ENCODE results near the gene GALNT2. TPM values are rescaled to one million over a fixed set of nuclear protein-coding genes. Genes with fewer than 3 reads are reported as not detected.

Gene GALNT2
- total and polyA plus RNA-seq, 2 of the 13 experiments (the other 11 are each of a cell fraction or from before 2014, with no cell fraction given), result 39.3 to 39.6 TPM

DNA sequence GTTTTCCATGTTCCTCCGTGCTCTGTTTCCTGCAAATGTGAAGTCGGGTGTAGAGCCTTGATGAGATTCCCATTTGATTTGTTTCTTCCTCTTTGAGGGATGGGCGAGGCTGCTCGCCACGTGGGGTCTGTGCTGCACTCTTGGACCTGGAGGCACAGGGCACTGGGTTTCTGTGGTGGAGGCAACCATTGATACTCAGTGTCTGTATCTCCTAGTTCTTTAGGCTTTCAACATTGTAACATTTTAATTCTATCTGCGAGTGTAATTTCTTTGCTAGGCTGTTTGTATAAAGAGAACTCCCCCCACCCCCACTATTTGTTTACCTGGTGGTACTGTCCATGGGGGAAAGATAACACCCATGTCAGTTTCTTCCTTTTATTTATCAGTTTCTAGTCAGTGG is 52.3 kb downstream of the GALNT2 start (continued):
- TF ChIP-seq EEA1 (CRISPR knock-in tag; IDR thresholded peaks at IDR 0.05; ENCODE audit: borderline replicate concordance), result no peak
- TF ChIP-seq GATA4 (IDR thresholded peaks at IDR 0.05; ENCODE audit: borderline replicate concordance, low read depth), result no peak
- TF ChIP-seq, protein P1, sequence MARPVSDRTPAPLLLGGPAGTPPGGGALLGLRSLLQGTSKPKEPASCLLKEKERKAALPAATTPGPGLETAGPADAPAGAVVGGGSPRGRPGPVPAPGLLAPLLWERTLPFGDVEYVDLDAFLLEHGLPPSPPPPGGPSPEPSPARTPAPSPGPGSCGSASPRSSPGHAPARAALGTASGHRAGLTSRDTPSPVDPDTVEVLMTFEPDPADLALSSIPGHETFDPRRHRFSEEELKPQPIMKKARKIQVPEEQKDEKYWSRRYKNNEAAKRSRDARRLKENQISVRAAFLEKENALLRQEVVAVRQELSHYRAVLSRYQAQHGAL (CRISPR knock-in tag; IDR thresholded peaks at IDR 0.05; ENCODE audit: not compliant biosample characterization), result no peak
- TF ChIP-seq ZNF629 (CRISPR knock-in tag; conservative IDR thresholded peaks at IDR 0.05), result no peak
- TF ChIP-seq, protein P2, sequence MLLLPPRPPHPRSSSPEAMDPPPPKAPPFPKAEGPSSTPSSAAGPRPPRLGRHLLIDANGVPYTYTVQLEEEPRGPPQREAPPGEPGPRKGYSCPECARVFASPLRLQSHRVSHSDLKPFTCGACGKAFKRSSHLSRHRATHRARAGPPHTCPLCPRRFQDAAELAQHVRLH (CRISPR knock-in tag; IDR thresholded peaks at IDR 0.05; ENCODE audit: borderline replicate concordance, low read depth), result no peak

DNA sequence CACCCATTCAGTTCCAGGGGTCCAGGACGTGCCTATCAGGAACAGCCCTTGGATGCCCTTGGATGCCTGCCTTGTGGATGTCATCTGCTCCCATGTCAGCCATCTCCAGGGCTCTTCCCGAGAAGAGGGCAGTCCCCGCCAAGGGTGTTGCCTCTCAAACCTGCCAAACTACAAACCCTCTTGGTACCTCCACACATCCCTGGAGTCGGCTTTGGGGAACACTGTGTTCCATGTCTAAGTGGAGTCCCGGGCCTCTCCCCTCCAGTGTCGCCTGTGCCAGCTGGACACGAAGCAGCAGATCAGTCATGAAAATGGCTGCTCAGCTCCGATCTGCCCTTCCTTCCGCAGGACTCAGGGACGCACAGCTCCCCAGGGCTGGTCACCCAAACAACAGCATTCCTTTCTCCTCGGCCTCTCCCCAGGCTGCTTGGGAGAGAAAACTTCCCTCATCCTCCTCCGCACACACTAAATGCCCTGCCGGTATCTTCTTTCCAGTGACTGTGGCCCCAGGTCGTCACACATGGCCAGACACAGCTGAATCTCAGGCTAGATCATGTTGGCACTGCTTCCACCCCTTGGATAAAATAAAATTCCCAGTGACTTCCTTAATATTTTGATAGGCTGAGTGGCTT is 53.4 kb downstream of the GALNT2 start:
- ATAC-seq (peak; percentile 15; the same call in 1 of the 3 replicates), FAIRE-seq (no peak), DNase-seq (ENCODE audit: low spot score) (no peak)
- intact Hi-C loops (cut with micrococcal nuclease; ENCODE audit: unreplicated experiment), result loop anchor here (2.0 to 5.0 kb wide), 2 partner anchors 38 to 53 kb away; partner anchors contain the start of gene GALNT2
- Histone ChIP-seq H3K9ac (ENCODE audit: insufficient read depth, low read depth, low read length) (no peak overlapping the region), H3K4me1 (ENCODE audit: insufficient read depth, low read length) (peaks cover 46% of the 10 kb centered on the region), H3K36me3 (replicated peaks in 1 of 2; ENCODE audit: control insufficient read depth in 1 of 2, insufficient read depth in 2 of 2, low read length in 2 of 2) (no peaks in the 10 kb centered on the region), H3K9me3 (ENCODE audit: low read length) (no peaks in the 10 kb centered on the region), H3K27me3 (ENCODE audit: control insufficient read depth in 1 of 2, insufficient read depth in 2 of 2, low read length in 2 of 2) (no peaks in the 10 kb centered on the region), H3K4me2 (ENCODE audit: low read depth, low read length) (no peak overlapping the region), H3K27ac (ENCODE audit: extremely low read length, insufficient read depth, low read length) (no peak overlapping the region), H2AFZ (ENCODE audit: low read length) (no peak overlapping the region), H4K20me1 (ENCODE audit: insufficient read depth, low read length) (no peaks in the 10 kb centered on the region), H3K4me3 (replicated peaks in 1 of 3; ENCODE audit: insufficient read depth in 1 of 3, low read depth in 2 of 3, low read length in 3 of 3) (no peak overlapping the region), H3K79me2 (ENCODE audit: insufficient read depth, low read length) (peaks cover 50% of the 10 kb centered on the region)
- ChIA-PET POLR2A (no interaction called here), CTCF (ENCODE audit: low intra/inter-chr PET ratio, low total read pairs) (no interaction called here)
- no TSS peak for BruUV-seq (replicated peaks)
- whole genome bisulfite sequencing (ENCODE audit: low lambda C conversion rate), result 94% methylated on average over 8 of the region's 14 CpGs
- 0 out of 2 replicates have a peak, but pooled peaks have one; percentile 19 for TF ChIP-seq PHF20 (CRISPR knock-in tag; IDR thresholded peaks at IDR 0.05)
- 0 out of 2 replicates have a peak, but pooled peaks have one; percentile 12 for TF ChIP-seq SMAD1 (CRISPR knock-in tag; IDR thresholded peaks at IDR 0.05; ENCODE audit: borderline replicate concordance, low read depth)
- no peak for TF ChIP-seq DPF2 (CRISPR knock-in tag; IDR thresholded peaks at IDR 0.05; ENCODE audit: borderline replicate concordance, low read depth)
- TF ChIP-seq ZNF546 (CRISPR knock-in tag; conservative IDR thresholded peaks at IDR 0.05), result no peak
- TF ChIP-seq, protein P3, sequence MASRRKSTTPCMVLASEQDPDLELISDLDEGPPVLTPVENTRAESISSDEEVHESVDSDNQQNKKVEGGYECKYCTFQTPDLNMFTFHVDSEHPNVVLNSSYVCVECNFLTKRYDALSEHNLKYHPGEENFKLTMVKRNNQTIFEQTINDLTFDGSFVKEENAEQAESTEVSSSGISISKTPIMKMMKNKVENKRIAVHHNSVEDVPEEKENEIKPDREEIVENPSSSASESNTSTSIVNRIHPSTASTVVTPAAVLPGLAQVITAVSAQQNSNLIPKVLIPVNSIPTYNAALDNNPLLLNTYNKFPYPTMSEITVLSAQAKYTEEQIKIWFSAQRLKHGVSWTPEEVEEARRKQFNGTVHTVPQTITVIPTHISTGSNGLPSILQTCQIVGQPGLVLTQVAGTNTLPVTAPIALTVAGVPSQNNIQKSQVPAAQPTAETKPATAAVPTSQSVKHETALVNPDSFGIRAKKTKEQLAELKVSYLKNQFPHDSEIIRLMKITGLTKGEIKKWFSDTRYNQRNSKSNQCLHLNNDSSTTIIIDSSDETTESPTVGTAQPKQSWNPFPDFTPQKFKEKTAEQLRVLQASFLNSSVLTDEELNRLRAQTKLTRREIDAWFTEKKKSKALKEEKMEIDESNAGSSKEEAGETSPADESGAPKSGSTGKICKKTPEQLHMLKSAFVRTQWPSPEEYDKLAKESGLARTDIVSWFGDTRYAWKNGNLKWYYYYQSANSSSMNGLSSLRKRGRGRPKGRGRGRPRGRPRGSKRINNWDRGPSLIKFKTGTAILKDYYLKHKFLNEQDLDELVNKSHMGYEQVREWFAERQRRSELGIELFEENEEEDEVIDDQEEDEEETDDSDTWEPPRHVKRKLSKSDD (CRISPR knock-in tag; IDR thresholded peaks at IDR 0.05; ENCODE audit: low read depth), result no peak
- no peak for TF ChIP-seq GATA4 (IDR thresholded peaks at IDR 0.05; ENCODE audit: borderline replicate concordance, low read depth)
- TF ChIP-seq TEAD3 (CRISPR knock-in tag; optimal IDR thresholded peaks at IDR 0.05; ENCODE audit: borderline replicate concordance), result no peak
- TF ChIP-seq, protein P4, sequence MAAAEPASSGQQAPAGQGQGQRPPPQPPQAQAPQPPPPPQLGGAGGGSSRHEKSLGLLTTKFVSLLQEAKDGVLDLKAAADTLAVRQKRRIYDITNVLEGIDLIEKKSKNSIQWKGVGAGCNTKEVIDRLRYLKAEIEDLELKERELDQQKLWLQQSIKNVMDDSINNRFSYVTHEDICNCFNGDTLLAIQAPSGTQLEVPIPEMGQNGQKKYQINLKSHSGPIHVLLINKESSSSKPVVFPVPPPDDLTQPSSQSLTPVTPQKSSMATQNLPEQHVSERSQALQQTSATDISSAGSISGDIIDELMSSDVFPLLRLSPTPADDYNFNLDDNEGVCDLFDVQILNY (CRISPR knock-in tag; conservative IDR thresholded peaks at IDR 0.05), result no peak
- TF ChIP-seq ZNF556 (CRISPR knock-in tag; IDR thresholded peaks at IDR 0.05; ENCODE audit: borderline replicate concordance), result no peak
- TF ChIP-seq, protein P2 (CRISPR knock-in tag; IDR thresholded peaks at IDR 0.05; ENCODE audit: borderline replicate concordance, low read depth), result no peak
- TF ChIP-seq MBNL3 (CRISPR knock-in tag; conservative IDR thresholded peaks at IDR 0.05), result no peak
- in situ Hi-C loops (cut with HindIII; ENCODE audit: extremely low pct_ligation_motif_present, low pct_unique_long_range_greater_than_20kb), result no loop called here

Measured in HepG2 (cell line).